K562 (cell line): ENCODE data around the gene GALK2.
"Not testable (repeated sequence)": the region's sequence is repeated elsewhere in the genome, so short reads cannot be mapped to it uniquely, and the experiment has no call there.

Source experiments
- CTCF ChIP-seq, 3 experiments: IDR thresholded peaks in 2 of 3; conservative IDR thresholded peaks in 1 of 3; 2 replicates each; pipeline ENCODE4 v1.5.1; 2011 to 2012; ENCODE audit warnings: low read length in 3 of 3, mild to moderate bottlenecking in 3 of 3, control low read depth in 2 of 3, improper control_type of control experiment in 1 of 3, inconsistent platforms in 1 of 3, low read depth in 1 of 3, mixed read lengths in 1 of 3, moderate library complexity in 1 of 3; ENCODE audit not compliant: insufficient read depth in 2 of 3
- PHF21A ChIP-seq: fragments of 450-650 bp; IDR thresholded peaks from 2 replicates; pipeline ENCODE4 v1.6.1; 2017; ENCODE audit warnings: low read depth, borderline replicate concordance
- POLR2G ChIP-seq: fragments of 200-400 bp; formaldehyde crosslinking; IDR thresholded peaks from 2 replicates; pipeline ENCODE4 v1.6.1; 2017; ENCODE audit warnings: low read depth, mild to moderate bottlenecking, antibody characterized with exemption, low read length, moderate library complexity
- SMAD1 ChIP-seq: fragments of 150-350 bp; IDR thresholded peaks from 2 replicates; pipeline ENCODE4 v1.6.1; 2014; ENCODE audit warnings: low read length, low read depth; ENCODE audit not compliant: partially characterized antibody

GRCh38 chr15:49208102-49208501 lies 38.1 kb downstream of the GALK2 start:
- TF ChIP-seq SMAD1; CTCF (IDR thresholded peaks at IDR 0.05 in 2 of 3, conservative IDR thresholded peaks at IDR 0.05 in 1 of 3; ENCODE audit: insufficient read depth in 2 of 3, low read depth in 1 of 3, low read length in 3 of 3); PHF21A; POLR2G: not testable (repeated sequence)
